GM21717 (cell line): ENCODE results near the gene GRID1.
A peak's percentile ranks its signal among the peaks of the same experiment; 100 is the strongest.

Experiments
- ATAC-seq: cut with Tn5 transposase; IDR thresholded peaks from one replicate; pipeline ENCODE4 v1.9.1; 2021; ENCODE audit warnings: mild to moderate bottlenecking, moderate library complexity; ENCODE audit not compliant: unreplicated experiment

GRID1 gene

DNA sequence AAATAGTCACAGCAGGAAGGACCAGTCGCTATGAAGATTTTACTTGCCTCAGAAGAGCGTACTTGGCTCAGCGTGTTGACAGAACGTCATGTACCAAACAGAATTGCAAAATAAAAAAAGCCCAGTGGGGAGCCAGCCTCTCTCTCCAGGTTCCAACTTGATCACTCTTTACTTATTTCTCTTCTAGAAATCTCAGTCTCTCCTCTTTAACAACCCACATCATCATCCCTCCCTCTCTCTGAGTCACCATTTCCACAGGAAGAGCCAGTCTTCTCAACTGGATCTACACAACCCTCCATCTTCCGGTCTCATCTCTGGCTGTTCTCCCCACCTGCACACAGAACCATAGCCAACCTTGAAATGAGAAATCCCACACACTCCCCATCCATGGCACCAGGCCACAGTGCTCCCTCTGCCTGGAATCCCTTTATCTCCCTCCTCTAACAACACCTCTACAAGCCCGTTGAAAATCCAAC, 718.3 kb downstream of the GRID1 start:
- ATAC-seq: no peak

DNA sequence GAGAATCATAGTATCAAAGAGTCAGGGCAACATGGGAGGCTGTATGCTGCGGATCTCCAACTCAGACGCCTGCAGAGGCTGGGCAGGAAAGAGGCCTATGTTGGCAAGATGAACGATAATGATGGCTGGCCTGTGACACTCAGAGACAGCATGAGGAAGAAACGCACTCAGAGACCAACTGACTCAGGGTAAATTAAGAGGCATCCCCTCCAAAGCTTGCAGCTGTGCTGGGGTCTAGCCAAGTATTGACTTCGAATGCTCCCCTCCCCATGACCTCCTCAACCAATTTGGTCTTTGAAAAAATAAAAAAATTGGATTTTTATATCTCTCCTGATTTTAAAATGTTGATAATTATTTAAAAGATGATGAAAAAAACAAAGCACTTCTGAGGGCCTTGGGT, 718.9 kb downstream of the GRID1 start:
- ATAC-seq: no peak

DNA sequence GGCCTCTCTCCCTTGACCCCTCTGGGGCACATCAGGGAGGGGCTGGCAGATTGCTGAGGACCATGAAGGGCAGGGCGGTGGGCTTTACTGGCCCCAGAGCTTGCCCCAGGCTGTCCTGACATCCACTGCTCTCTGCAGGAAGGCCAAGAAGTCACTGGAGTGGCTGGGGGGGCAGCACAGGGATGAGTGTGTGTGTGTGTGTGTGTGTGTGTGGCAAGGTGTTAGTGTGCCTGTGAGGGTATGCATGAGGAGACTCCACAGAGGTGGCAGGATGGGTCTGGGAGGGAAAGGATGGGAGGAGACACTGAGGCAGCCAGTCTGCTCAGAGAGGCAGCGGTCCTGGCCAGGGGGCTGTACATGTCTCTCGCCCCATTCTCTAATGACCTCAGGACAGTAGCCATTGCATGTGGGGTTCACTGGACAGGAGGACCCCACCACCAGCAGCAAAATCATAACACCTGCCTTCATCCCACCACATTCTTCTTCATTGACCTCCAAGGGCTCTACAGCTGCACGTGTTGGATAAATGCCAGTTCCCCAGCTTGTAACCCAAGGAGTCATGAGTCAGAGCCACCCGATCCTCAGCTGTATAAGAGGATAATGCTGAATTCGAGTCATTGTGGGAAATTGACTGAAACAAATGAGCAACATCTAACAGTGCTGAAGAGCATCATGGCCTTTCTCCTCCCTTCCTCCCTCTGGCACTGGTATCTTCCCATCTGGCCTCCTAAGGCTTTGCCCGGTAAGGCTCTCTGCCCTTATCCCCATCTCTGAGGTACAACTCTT, 720.5 kb downstream of the GRID1 start:
- no peak for ATAC-seq

DNA sequence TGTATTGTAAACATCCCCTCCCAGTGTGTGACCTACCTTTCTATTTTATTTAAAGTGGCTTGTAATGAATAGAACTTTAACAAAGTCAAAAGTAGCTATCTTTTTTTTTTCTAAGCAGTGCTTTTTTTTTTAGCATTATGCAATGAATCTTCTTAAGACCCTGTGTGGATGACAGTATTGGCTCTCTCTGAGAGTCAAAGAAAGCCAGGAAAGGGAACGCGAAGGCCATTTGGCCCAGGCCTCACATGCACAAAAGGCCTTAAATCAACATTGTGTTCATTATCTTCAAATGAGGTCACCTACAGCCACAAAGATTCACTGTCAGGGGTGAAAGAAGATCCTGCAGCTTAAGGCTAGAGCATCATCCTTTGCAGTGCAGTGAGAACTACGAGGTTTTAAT, 721.5 kb downstream of the GRID1 start:
- ATAC-seq: no peak

DNA sequence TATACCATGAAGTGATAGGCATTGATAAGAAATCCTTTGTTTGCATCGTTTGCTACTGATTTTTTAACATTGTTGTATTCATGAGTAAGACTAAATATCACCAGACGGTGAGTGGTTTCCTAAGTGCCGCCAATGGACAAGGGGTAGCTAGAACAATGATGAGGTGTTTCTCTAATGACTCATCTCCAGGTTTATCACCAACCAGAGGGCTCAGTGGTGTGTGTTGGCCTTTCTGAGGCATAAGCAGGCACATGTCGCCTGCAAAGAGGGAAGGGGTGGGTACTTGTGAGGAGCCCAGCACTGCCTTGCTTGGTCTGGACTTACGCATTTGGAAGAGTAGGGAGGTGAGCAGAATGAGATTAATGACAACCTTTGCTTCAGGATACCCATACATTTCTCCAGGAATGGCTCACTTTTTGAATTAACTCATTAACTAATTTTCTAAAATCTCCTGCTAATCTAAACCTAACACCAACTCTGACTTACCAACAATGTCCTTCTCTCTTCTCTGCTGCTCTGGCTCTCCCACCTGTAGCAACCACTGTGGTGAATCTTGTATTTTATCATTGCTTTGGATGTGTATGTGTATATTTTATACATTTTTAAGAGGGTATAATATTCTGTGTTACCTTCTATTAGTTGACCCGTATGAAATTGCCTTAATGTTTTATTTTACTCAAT, 722.6 kb downstream of the GRID1 start:
- ATAC-seq: no peak

DNA sequence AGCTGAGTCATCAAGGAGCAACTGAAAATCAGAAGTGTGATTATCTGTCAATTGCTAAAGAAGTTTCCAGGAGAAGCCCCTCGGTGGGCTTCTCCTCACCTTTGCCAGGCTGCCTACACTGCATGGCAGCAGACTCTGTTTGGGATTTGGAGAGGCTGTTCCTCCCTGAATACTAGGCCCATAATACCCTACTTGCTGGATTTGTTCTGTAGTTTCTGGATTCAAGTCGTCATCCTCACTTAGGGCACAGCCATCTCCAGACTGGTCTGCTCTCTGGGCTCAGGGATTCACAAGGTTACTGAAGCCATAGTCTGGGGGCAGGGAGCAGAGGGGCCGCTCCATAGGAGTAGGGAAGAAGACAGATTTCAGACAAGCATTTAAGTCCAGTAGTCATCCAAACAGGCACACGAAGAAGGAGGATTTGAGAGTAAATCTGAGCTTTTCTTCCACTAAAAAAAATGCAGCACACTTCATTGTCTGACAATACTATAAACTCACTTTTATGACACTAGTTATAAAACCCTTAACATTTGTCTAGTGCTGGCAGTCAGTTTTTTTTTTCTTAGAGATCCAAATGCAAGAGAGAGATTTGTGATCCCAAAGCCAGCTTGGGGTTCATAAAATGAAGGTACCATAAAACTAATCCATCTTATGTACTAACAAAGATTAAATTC, 723.3 kb downstream of the GRID1 start:
- no peak for ATAC-seq

DNA sequence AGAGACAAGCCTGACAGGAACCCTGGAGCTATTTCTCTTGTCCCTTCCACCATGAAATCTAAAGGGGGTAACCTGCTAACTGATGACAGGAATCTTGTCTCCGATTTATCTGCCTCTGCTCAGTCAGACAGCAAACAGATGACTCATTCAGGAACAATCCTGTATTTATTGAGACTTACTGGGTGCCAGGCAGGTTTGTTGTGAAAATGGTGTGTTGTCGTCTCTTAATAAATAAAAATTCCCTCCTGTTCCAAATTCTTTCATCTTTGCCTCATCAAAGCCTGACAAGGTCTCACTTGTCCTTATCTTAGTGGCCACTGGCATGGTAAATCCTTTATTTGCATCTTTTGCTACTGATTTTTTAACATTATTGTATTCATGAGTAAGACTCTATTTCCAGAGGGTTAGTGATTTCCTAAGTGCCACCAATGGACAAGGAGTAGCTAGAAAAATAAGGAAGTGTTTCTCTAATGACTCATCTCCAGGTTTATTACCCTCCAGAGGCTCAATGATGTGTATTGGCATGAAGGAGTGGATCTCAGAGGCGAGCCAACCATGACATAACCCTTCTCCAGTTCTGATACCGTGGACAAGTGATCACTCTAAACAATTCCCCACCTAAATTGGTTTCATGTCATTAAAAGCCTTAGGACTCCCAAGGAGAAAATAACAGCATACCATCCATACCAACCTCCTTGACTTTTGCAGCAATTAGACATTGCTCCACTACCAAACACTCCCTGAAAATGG, 724.0 kb downstream of the GRID1 start:
- no peak for ATAC-seq

DNA sequence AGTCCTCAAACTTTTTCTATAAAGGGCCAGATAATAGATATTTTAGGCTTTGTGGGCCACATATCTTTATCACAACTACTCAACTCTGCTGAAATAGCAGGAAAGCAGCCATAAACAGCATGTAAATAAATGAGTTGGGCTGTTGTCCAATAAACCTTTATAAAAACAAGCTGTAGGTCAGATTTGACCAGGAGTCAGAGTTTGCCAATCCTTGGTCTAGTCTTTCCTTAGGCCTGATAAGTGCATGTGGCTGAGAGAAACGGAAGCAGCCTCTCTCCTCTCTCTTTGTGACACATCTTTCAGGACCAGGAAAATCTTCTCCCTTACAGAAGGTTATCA, 724.5 kb downstream of the GRID1 start:
- no peak for ATAC-seq

DNA sequence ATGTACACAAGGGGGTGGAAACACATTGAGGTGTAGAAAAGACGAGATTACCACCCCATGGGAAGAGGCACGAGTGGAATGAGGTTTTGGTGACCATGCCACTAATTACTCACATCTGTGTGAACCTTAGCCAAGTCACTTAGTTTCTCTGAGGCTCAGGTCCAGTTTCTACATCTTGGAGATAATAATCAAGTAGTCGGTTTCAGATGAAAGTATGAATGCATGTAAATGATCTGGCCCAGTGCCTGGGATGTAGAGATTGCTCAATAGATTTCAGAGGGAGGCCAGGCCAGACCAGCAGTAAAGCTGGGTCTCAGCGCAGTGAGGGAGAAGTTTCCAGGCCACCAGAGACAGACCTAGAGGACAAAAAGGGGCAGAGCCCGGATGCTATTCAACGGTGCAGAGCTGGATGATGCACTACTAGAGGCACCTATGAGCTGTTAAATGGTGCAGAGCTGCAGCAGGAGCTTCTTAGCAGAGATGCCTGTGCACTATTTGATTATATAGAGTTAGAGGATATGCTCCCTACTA, 725.1 kb downstream of the GRID1 start:
- ATAC-seq: peak; percentile 56

DNA sequence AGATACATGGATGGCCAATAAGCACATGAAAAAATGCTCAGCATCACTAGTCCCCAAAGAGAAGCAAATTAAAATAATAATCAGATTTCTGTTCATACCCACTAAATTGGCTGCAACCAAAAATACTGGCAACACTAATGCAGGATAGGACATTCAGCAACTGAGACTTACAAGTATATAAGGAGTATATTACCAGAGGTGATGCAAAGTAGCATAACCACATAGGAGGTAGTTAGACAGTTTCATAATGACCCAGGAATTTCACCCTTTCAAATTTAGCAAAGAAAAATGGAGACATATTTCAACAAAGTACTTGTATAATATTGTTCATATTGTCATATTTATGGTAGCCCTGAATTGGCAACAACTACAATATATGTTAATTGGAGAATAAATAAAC, 727.8 kb downstream of the GRID1 start:
- ATAC-seq: peak; percentile 44

DNA sequence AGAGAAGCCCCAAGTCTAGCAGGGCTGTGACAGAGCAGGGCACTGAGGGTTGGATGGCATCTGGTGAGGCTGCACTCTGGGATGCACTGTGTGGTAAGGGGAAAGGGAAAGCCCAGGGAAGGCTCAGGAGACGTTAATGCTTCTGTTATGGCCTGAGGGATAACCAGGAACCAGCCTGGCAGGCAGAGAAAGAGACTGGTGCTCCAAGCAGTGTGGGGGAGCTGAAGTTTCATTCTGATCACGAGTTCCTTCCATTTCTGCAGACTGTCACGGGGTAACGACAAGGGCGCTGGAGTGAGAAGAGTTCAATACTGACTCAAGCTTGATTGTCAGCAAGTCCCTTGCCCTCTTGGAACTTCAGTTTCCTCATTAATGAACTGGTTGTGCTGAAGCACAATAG, 730.9 kb downstream of the GRID1 start:
- no peak for ATAC-seq

DNA sequence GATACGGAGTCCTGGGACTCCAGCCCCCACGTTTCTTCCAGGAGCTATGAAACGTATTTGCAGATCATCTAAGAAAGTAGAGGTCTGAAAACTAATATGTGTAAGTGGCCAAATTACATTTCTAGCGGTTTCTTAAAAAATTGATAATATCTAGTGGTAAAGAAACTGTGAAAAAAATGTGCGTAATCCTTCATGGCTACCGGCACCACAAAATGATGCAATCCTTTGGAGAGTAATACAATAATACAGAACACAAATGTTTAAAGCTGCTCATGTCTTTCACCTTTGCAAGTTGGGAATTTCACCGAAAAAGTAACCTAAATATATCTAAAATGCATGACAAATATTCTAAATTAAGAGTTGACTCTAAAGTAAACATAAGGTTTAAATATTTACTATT, 742.1 kb downstream of the GRID1 start:
- no peak for ATAC-seq

DNA sequence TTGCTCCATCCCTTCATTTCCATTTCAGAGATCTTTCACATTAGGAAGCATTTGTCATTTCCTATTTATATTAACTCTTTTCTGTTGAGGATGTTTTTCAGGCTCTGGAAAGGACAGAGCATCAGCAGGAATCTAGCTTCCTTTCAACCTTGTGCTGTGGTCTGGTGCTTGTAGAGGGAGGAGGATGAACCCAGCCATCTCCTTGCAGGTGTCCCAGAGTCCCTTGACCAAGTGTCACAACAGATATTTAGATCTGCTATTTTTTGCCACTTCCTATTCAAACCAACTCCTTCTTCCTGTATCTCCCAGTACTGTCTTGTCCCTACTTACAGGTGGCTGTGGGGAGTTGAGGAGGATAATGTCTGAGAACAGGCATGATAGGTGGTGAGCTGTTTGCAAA, 742.8 kb downstream of the GRID1 start:
- no peak for ATAC-seq

DNA sequence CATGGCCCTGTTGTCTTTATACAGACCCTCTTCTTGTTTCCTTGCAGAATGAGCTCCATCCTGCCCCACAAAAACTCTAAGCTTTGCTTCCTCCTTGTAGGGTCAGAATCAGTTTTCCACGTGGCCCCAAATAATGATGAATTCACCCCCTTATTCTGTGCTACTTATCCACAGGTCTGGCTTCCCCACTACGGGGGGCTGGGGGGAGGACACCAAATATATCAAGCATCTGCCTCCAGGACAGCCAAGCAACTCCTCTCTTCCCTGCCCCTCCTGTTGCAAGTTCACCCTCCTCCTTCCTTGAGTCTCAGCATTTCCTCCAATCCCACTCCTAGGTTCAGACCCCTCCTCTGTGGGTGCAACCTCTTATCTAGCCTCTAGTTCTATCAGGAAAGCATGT, 743.3 kb downstream of the GRID1 start:
- ATAC-seq: no peak

DNA sequence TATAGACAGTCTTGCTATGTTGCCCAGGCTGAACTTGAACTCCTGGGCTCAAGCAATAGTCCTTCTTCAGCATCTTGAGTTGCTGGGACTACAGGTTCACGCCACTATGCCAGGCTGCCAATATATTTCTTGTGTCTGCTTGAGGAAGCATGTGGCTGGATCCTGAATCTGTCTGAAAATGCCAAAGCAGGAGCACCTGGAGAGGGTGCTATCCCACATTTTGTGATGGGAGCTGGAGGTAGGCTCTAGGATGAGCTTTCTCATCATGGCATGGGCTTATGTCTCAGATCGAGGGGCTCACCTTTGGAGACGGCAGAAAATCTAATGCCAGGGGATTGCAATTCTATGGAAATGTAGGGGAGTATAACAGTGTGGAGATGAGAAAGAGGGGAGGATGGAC, 744.2 kb downstream of the GRID1 start:
- no peak for ATAC-seq

DNA sequence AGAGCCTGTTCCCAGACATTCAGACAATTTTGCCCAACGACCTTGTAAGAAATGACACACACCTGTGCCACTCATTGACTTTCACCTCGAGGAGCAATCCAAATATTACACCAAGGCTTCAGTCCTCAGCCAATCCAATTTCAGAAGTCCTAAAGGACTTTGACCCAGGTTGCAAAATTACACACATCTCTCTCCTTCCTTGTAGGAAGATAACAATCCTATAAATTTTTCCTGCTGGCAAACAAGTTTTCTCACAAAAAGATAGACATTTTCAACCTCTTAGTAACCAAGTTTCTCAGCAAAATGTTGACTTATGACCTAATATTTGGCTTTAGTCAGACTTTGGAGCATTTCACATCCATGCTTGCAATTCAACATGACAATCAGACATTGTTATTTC, 745.0 kb downstream of the GRID1 start:
- ATAC-seq: no peak

DNA sequence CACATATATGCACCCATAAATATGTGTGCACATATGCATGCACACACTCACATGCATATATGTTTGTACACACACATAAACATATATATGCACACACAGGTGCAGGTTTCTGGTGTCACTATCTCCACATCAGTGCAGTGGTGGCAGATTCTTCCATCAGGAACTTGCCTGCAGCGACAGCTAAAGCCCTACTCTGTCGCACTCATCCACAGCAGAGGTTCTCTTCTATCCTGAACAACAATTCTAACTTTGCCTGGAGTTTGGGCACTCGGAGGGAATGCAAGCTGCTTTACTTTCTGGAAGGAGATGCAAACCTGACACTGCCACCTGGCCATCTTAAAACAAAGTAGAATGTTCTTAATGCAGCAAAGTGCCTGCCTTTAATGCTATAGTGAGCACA, 745.8 kb downstream of the GRID1 start:
- ATAC-seq: no peak

DNA sequence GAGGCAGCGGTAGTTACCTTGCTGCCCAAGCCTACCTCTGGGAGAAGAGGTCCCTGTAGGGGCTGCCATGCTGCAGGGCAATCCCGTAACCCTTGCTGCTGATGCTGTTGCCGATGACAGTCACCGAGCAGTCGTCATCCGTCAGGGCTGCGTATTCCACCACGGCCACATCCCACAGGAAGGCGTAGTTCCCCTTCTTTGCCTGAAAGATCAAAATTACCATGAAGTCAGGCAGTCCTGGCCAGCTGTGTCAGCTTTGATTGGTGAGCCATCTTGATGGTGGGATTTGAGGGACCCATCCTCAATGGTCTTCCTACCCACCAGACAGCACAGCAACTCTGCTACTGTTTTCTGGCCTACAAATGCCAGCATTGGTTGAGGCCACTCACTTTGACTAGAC, 746.8 kb downstream of the GRID1 start:
- ATAC-seq: no peak

DNA sequence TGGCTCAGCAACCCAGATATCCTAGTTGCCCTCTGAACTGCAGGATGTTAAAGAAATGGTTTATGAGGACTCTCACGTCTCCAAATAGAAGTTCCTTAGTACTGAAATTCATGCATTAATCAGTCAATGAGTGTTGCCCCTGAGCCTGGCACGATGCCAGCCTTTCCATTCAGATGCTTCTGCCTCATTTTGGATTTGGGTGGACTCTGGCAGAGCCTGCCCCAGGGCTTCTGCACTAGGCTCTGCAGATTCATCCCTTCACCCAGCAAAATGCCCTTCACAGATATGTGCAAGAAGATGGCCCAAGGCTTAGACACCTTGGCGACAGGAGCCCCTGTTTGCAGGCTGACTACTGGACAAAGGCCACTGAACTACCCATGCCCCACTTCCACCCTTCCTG, 747.8 kb downstream of the GRID1 start:
- no peak for ATAC-seq

DNA sequence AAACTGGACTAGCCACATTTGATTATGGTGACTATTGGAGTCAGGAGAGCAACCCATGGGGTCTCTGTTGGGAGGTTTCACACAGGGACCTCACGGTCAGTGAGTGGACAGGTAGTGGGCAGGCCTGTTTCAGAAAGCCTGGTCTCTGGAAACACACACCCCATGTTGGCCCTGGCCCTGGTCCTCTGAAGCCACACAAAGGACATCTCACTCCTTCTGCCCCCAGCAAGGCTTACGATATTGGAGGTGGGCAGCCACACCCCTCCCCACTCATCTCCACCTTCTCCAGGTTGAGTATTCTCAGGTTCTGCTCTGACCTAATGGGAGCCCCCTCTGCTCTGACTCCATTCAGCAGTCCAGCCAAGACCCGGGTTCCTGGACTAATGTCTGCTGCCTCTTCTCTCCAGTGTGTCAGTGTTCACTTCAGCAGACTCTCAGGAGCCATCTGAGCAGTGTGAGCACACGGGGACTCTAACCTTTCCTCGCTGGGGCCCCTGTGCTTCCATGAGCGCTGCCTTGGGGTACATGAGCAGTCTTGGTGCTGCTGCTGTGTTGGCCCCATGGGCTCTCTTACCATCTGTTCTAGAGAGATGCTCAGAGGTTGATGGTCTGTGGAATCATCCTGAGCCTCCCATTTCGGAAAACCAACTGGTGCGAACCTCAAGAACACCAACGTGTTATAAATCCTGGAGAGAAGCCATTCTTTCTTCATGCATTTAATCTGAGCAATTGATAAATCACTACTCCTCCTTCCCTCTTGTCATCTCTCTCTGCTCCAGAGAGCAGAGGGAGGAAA, 748.6 kb downstream of the GRID1 start:
- ATAC-seq: no peak
